OCI-LY1 (cell line): ENCODE results near the gene IGSF8.

Experiments
- H2AFZ ChIP-seq: fragments of 200-600 bp; sonication (generic), shearing (Covaris generic); 2 replicates; pipeline ENCODE4 v1.6.0; 2014; ENCODE audit warnings: antibody characterized with exemption, mild to moderate bottlenecking, low read length
- H3F3A ChIP-seq: fragments of 200-600 bp; sonication (generic), shearing (Covaris generic); 2 replicates; pipeline ENCODE4 v1.6.0; 2014; ENCODE audit warnings: mild to moderate bottlenecking, antibody characterized with exemption, low read length, moderate library complexity; ENCODE audit not compliant: insufficient read depth
- H3K27ac ChIP-seq: fragments of 200-600 bp; sonication (generic); 2 replicates; pipeline ENCODE4 v1.5.1; 2014; ENCODE audit warnings: low read length, mixed run types, mild to moderate bottlenecking, low read depth; ENCODE audit not compliant: poor library complexity, severe bottlenecking
- H3K27me3 ChIP-seq: fragments of 200-600 bp; sonication (generic); 2 replicates; pipeline ENCODE4 v1.6.0; 2014; ENCODE audit warnings: antibody characterized with exemption, mild to moderate bottlenecking, low read length, moderate library complexity; ENCODE audit not compliant: insufficient read depth
- H3K36me3 ChIP-seq: fragments of 200-600 bp; sonication (generic); 2 replicates; pipeline ENCODE4 v1.6.1; 2014; ENCODE audit warnings: mild to moderate bottlenecking, antibody characterized with exemption, low read length, moderate library complexity, mixed read lengths; ENCODE audit not compliant: insufficient read depth
- H3K4me1 ChIP-seq: fragments of 200-600 bp; sonication (generic); 2 replicates; pipeline ENCODE4 v1.5.1; 2014; ENCODE audit warnings: mild to moderate bottlenecking, low read length, moderate library complexity; ENCODE audit not compliant: insufficient read depth, severe bottlenecking
- H3K4me2 ChIP-seq: fragments of 200-600 bp; sonication (generic), shearing (Covaris generic); 2 replicates; pipeline ENCODE4 v1.6.1; 2014; ENCODE audit warnings: low read length
- H3K4me3 ChIP-seq: fragments of 200-600 bp; sonication (generic); 2 replicates; pipeline ENCODE4 v1.5.1; 2014; ENCODE audit warnings: low read length, low read depth, mild to moderate bottlenecking, mixed read lengths; ENCODE audit not compliant: poor library complexity, severe bottlenecking
- H3K79me2 ChIP-seq: fragments of 200-600 bp; shearing (Covaris generic); 2 replicates; pipeline ENCODE4 v1.6.1; 2016; ENCODE audit warnings: mixed run types, low read length, mixed read lengths; ENCODE audit not compliant: insufficient read depth
- H3K9ac ChIP-seq: fragments of 200-600 bp; sonication (generic), shearing (Covaris generic); 2 replicates; pipeline ENCODE4 v1.6.1; 2014; ENCODE audit warnings: mild to moderate bottlenecking, low read length, mixed read lengths
- H3K9me2 ChIP-seq: fragments of 200-600 bp; sonication (generic), shearing (Covaris generic); 2 replicates; pipeline ENCODE4 v1.6.1; 2014; ENCODE audit warnings: low read depth, mild to moderate bottlenecking, low read length, mixed read lengths
- H3K9me3 ChIP-seq: fragments of 200-600 bp; shearing (Covaris generic); 2 replicates; pipeline ENCODE4 v1.6.1; 2014; ENCODE audit warnings: low read length, mixed read lengths
- H4K20me1 ChIP-seq: fragments of 200-600 bp; sonication (generic), shearing (Covaris generic); 2 replicates; pipeline ENCODE4 v1.6.0; 2016; ENCODE audit warnings: mild to moderate bottlenecking, low read length; ENCODE audit not compliant: insufficient read depth
- EZH2 ChIP-seq: fragments of 200-600 bp; sonication (generic), shearing (Covaris generic); IDR thresholded peaks from 2 replicates; pipeline ENCODE4 v1.8.0; 2017; ENCODE audit warnings: borderline replicate concordance, mixed run types, mild to moderate bottlenecking, antibody characterized with exemption, low read length, moderate library complexity, mixed read lengths
- TF ChIP-seq, protein P1 (sequence below): fragments of 200-600 bp; sonication (generic), shearing (Covaris generic); IDR thresholded peaks from 2 replicates; pipeline ENCODE4 v1.5.1; 2017; ENCODE audit warnings: mild to moderate bottlenecking, antibody characterized with exemption, low read length, moderate library complexity, mixed read lengths

IGSF8 gene

DNA sequence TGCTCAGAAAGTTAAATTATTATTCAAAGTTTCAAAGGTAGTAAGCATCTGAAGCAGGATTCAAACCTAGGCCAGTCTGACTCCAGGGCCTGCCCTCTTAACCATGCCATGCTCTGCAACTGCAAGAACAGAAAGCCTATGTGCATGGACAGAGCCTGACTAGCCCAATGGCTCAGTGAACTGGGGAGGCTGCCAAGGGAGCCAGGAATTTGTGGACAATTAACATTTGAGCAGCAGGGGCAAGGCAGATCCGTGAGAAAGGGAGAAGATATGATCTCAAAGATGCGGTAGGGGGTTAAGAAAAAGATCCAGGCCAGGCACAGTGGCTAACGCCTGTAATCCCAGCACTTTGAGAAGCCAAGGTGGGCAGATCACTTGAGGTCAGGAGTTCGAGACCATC is 46.5 kb upstream of the IGSF8 start:
- no peak overlapping the region for H3K9ac ChIP-seq
- H3K79me2 ChIP-seq: no peaks in the 10 kb centered on the region
- no peak overlapping the region for H2AFZ ChIP-seq
- no peak for TF ChIP-seq EZH2
- TF ChIP-seq, protein P1, sequence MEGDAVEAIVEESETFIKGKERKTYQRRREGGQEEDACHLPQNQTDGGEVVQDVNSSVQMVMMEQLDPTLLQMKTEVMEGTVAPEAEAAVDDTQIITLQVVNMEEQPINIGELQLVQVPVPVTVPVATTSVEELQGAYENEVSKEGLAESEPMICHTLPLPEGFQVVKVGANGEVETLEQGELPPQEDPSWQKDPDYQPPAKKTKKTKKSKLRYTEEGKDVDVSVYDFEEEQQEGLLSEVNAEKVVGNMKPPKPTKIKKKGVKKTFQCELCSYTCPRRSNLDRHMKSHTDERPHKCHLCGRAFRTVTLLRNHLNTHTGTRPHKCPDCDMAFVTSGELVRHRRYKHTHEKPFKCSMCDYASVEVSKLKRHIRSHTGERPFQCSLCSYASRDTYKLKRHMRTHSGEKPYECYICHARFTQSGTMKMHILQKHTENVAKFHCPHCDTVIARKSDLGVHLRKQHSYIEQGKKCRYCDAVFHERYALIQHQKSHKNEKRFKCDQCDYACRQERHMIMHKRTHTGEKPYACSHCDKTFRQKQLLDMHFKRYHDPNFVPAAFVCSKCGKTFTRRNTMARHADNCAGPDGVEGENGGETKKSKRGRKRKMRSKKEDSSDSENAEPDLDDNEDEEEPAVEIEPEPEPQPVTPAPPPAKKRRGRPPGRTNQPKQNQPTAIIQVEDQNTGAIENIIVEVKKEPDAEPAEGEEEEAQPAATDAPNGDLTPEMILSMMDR: no peak
- no peak overlapping the region for H3K4me3 ChIP-seq
- H3K27ac ChIP-seq: no peak overlapping the region
- no peaks in the 10 kb centered on the region for H3K36me3 ChIP-seq
- H3K4me2 ChIP-seq: no peak overlapping the region
- H3K4me1 ChIP-seq: no peaks in the 10 kb centered on the region
- no peaks in the 10 kb centered on the region for H4K20me1 ChIP-seq
- H3F3A ChIP-seq: no peaks in the 10 kb centered on the region
- H3K9me2 ChIP-seq: no peaks in the 10 kb centered on the region
- H3K27me3 ChIP-seq: no peaks in the 10 kb centered on the region
- H3K9me3 ChIP-seq: no peaks in the 10 kb centered on the region

DNA sequence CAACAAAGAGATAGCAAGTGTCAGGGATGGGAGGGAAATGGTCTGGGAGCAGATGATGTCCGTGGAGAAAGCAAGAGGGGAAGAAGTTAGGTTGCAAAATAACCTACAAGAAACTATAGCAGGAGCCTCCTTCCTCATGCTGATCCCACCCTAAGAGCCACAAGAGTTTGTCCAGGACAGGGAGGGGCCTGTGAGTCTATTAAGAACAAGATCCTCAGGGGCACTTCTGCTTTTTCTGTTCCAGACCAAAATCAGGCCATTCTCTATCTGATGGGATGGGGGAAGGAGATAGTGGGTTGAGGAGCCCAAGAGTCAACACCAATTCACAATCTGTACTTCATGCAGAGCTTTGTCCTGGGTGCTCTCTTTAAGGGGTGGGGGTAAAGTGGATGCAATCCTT is 45.3 kb upstream of the IGSF8 start:
- TF ChIP-seq EZH2: no peak
- TF ChIP-seq, protein P1: no peak
- Histone ChIP-seq H3K4me3 (no peak overlapping the region), H3K79me2 (no peaks in the 10 kb centered on the region), H3K4me2 (no peak overlapping the region), H3K4me1 (no peaks in the 10 kb centered on the region), H3K36me3 (no peaks in the 10 kb centered on the region), H3K27ac (no peak overlapping the region), H3F3A (no peaks in the 10 kb centered on the region), H2AFZ (no peak overlapping the region), H4K20me1 (no peaks in the 10 kb centered on the region), H3K9me3 (no peaks in the 10 kb centered on the region), H3K9ac (no peak overlapping the region), H3K27me3 (no peaks in the 10 kb centered on the region), H3K9me2 (no peaks in the 10 kb centered on the region)

DNA sequence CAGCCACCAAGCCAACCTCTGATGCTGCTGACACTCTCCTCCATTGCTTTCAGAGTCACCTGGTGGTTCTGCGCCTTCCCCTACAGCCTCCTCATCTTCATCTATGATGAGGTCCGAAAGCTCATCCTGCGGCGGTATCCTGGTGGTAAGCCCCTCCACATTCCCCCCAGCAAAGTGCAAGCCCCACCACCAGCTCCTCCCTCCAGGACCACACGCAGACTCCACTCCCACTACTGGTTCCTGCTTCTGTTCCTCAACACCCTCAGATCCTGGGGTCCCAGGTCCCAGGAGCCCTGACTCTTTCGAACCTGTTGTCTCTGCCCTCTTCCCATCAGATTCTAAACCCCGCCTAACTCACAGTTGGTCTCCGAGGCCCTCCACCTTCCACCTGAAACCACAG is 41.4 kb upstream of the IGSF8 start:
- H3K27me3 ChIP-seq: peaks cover 4% of the 10 kb centered on the region; the same call in 1 of the 2 replicates
- H4K20me1 ChIP-seq: no peaks in the 10 kb centered on the region
- H3K9me2 ChIP-seq: no peaks in the 10 kb centered on the region
- H3K79me2 ChIP-seq: no peaks in the 10 kb centered on the region
- no peaks in the 10 kb centered on the region for H3K36me3 ChIP-seq
- no peak overlapping the region for H3K27ac ChIP-seq
- H3K9me3 ChIP-seq: no peaks in the 10 kb centered on the region
- no peaks in the 10 kb centered on the region for H3F3A ChIP-seq
- H3K4me1 ChIP-seq: no peaks in the 10 kb centered on the region
- H3K4me3 ChIP-seq: no peak overlapping the region
- H3K9ac ChIP-seq: no peak overlapping the region
- no peak overlapping the region for H2AFZ ChIP-seq
- no peak for TF ChIP-seq EZH2
- TF ChIP-seq, protein P1: no peak
- no peak overlapping the region for H3K4me2 ChIP-seq
